Measurements from ENCODE around the gene PLPP3.
A peak's percentile ranks its signal among the peaks of the same experiment; 100 is the strongest.

The PLPP3 gene

GRCh38 chr1:56545711-56546110, 33.7 kb downstream of the PLPP3 start:
- DNase-seq: no peak

- no peak for DNase-seq
Observed at GRCh38 chr1:56543783-56544612, 35.4 kb downstream of the PLPP3 start.

DNA sequence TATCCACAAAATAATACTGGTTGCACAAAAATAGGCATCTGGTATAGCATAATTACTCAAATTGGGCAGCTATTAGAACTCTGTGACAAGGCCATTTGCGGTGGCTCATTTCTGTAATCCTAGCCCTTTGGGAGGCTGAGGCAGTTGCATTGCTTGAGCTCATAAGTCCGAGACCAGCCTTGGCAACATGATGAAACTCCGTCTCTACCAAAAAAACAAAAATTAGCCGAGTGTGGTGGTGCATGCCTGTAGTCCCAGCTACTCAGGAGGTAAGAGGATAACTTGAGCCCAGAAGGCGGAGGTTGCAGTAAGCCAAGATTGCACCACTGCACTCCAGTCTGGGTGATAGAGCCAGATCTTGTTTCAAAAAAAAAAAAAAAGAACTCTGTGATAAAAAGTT, 36.7 kb downstream of the PLPP3 start:
- DNase-seq: no peak

- DNase-seq: peak; percentile 11
Observed at GRCh38 chr1:56541408-56541807, 38.0 kb downstream of the PLPP3 start.

DNA sequence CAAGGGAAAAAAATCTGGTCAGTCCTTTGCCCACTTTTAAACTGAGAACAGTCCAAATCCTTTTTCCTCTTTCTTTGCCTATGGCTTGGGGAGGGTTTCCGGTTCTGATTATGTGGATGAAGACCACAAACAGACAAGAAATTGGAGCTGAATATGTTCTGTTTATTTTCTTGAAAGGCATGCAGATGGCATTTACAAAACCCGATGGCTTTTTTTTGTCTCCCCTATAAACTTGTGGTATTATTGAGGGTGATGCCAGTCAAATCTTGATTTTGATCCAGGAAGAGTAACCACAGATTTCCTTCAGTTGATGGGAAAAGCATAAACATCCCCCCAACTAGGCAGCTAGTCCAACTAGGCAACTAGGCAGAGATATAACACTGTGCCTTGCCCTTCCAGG, 38.9 kb downstream of the PLPP3 start:
- DNase-seq: no peak

- no peak for DNase-seq
Observed at GRCh38 chr1:56539520-56539931, 39.8 kb downstream of the PLPP3 start.

GRCh38 chr1:56538532-56538931, 40.8 kb downstream of the PLPP3 start:
- no peak for DNase-seq

DNA sequence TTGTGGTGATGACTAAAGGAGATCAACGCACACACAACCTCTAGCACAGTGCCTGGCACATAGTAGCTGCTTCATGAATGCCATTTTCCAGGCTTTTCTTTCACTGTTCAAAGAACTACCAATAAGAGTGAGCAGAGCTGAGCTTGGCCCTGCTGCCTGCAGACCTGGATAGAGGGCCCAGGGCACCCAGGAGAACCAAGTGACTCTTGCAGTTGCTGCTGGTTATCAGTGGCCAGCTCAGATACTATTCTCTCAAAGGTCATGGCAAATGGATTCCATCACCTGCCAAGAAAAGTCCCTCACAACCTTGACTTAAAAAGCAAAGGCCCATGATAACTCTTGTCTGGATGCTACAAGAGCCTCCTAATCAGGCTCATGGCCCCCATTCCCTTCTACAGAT, 41.7 kb downstream of the PLPP3 start:
- no peak for DNase-seq

GRCh38 chr1:56535939-56536338, 43.4 kb downstream of the PLPP3 start:
- no peak for DNase-seq

DNA sequence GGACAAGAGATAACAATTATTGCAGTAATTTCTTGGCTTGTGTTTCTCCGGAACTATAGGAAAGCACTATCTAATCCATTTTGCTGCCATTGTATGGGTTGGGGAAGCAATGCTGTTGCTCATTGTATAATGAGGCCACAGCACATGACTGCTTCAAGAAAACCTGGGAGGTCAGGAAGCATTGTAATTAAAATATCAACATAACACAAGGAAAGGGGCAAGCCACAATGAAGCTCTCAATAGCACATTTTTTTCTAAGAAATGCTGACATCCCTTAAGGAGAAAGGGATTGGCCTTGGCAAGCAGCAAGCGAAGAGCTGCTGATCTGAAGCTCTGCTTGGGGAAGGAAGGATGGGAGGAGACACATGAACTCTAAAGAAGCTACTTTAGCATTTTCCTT, 44.0 kb downstream of the PLPP3 start:
- no peak for DNase-seq

DNA sequence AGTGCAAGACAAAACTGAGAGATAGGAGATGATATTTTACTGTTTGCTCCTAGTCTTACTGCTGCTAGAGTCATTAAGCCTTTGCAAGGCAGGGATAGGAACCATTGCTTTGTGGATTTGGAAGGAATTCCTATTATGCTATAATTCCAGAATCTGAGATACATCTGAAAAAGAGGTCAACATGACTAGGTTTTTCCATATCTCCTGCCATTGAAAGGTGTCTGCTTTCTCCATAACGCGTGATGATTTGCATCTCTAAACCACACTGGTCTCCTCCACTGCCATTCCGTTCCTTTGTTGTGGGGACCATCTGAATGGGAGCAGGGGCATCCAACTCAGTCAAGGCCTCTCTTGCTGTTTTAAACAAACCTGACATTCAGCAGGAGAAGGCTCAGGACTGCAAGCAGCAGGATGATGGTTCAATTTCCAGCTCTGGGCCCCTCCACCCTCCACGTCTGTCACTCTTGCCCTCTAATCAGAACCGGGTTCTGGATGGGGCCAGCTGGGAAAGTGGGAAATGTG, 45.2 kb downstream of the PLPP3 start:
- no peak for DNase-seq

DNA sequence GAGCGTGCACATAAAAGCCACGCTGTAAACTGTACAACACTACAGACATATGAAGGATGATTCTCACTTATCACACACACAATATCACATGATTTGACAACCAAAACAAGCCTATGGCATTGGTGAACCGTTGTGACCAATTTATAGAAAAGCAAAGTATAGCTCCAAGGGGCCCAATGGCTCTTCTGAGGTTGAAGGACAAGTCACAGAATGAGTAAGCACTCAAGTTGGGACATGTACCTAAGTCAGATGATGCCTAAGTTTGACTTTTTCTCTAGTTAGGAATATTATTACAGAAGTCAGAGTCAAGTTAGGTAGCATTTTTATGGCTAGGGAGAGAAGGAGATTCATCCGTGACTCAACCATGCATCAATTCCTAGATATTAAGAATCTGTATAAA, 45.7 kb downstream of the PLPP3 start:
- DNase-seq: no peak

DNA sequence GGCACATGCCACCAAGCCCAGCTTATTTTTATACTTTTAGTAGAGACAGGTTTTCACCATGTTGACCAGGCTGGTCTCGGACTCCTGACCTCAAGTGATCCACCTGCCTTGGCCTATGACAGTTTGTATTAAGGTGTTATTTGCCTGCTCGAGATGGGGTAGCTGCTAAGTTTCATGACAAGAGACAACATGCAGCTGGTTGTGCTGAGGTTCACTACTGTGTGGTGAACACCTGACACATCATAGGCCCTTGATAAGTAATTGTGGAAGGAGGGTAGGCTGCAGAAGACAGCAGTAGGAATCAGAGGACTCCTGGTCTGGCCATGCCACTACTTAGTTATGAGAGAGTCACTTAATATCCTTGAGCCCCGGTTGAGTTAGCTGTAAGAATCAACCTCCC, 46.2 kb downstream of the PLPP3 start:
- no peak for DNase-seq

- DNase-seq: no peak
Observed at GRCh38 chr1:56532350-56532683, 47.0 kb downstream of the PLPP3 start.

DNA sequence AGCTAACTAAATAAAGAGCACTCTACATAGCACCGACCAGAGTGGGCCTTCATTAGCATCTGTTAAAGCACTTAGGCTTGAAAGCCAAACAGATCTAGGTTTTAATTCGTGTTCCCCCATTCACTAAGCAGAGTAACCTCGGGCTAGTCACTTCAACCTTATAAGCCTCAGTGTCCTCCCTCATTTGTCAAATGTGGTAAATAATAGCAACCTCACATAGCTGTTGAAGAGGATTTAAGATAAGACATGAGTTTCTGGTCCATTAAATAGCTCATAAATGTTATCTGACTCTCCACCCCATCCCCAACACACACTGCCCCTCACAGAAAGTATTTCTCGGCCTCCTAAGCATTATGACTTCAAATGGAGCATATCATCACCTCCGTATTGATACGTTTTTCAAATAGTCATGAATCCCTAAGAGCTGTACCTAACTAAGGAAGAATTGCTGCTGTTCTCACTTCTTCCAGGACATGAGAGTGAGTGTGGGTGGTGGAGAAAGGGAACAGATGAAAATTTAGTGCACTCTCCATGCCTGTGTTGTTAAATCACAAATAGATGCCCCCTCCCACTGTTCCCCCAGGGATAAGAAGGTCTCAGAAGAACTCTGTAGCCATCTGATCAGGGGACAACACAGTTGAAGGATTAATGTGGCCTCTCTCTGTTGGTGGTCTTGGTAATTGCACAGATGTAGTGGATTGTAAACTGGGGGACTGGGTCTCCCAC, 47.6 kb downstream of the PLPP3 start:
- DNase-seq: no peak

GRCh38 chr1:56529801-56530200, 49.6 kb downstream of the PLPP3 start:
- no peak for DNase-seq

- no peak for DNase-seq
Observed at GRCh38 chr1:56527548-56528302, 51.6 kb downstream of the PLPP3 start.

DNA sequence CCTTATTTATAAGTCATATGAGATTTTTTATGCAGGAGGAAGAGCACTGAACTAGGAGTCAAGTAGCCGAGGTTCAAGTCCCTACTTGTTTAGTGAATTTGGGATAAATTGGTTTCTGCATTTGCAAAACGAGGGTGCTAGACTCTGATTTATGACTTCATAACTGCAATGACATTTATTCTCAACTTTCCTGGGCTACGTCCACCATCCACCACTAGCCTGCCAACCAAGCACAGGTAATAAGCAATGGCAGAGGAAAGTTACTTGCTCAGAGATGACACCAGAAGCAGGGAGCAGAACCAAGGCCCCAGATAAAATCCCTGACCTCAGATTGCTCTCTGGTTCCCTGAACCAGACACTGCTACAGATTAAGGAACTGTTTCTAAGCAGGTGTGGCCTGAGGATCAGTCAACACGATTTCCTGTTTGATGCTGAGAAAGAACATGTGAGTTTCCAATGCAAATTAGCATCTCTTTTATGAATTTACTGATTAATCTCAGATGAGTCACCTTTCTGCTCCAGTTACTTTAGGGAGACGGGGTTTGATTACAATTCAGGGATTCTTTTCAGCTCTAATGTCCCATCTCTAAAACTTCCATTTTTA, 52.7 kb downstream of the PLPP3 start:
- DNase-seq: no peak

DNA sequence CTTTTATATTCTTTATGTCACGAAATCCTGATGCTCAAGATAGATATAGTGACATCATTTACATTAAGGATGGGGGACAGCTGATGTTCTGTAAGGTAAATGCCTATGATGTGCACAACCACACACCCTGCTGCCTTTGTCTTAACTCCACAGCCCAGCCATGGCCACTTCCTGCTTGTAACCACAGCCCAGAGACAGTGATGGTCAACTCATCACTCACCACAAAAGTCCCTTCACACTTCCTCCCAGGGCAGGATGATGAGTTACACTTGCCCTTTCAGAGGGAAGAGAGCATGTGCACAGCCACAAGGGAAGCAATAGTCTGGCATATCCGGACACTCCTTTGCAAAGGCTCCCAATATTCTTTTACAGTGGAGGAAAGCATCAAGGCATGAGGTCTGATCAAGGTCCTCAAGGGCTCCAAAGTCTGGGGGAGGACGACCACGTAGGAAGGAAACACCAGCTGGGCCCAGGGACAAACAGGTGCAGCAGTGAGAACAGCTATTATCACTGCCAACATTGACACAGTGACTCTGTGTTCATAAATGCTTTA, 53.8 kb downstream of the PLPP3 start:
- no peak for DNase-seq

GRCh38 chr1:56524263-56524662, 55.1 kb downstream of the PLPP3 start:
- no peak for DNase-seq

GRCh38 chr1:56522680-56523079, 56.7 kb downstream of the PLPP3 start:
- no peak for DNase-seq

DNA sequence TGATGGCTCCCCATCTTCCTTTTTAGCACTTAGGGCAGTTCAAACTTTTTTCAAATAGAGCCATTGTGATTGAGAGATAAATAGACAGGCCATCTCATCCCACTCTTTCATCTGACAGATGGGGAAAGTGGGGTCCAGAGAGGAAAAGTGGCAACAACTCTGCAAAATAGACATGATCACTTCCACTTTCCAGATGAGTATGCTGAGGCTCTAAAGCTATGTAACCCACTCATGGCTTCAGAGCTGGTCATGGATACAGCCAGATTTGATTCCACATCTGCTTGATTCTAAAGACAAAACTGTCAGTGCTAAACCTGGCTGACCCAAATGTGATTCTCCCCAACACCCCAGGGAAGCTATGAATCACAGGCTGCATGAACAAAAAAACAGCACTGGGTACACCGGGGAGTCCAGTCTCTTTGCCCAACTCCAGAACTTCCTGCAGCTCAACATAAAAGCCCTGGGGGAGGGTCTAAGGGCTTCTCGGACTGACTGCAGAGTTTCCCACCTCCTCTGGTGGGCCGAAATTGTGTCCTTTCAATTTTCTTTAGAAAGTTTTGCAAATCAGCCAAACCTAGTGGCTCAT, 59.3 kb downstream of the PLPP3 start:
- DNase-seq: no peak
